ENCODE data around the gene ACER1. TPM values are rescaled to one million over a fixed set of nuclear protein-coding genes. Genes with fewer than 3 reads are reported as not detected.

Gene ACER1, protein sequence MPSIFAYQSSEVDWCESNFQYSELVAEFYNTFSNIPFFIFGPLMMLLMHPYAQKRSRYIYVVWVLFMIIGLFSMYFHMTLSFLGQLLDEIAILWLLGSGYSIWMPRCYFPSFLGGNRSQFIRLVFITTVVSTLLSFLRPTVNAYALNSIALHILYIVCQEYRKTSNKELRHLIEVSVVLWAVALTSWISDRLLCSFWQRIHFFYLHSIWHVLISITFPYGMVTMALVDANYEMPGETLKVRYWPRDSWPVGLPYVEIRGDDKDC
- total RNA-seq (2022; extraction: Qiagen RNA extraction): not detected in 5 replicates

DNA sequence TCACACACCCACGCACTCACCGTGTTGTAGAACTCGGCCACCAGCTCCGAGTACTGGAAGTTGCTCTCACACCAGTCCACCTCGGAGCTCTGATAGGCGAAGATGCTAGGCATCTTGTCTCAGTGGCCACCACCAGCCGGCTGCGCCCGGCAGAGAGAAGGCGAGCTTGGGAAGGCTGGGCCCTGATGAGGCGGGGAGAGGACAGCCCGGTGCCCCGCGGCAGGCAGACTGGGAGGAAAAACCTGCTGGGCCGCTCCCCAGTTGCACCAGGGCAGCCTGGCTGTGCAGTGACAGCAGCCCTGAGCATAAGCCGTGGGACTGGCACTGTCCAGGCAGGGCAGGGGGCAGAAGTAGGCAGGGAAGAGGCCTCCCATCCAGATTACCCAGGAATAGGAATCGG is at the start of gene ACER1:
Gene ACER1, minus strand, starts transcription at position 174 of the 400 bp plus-strand sequence. Its CDS starts 61 bp downstream, at position 113.

DNA sequence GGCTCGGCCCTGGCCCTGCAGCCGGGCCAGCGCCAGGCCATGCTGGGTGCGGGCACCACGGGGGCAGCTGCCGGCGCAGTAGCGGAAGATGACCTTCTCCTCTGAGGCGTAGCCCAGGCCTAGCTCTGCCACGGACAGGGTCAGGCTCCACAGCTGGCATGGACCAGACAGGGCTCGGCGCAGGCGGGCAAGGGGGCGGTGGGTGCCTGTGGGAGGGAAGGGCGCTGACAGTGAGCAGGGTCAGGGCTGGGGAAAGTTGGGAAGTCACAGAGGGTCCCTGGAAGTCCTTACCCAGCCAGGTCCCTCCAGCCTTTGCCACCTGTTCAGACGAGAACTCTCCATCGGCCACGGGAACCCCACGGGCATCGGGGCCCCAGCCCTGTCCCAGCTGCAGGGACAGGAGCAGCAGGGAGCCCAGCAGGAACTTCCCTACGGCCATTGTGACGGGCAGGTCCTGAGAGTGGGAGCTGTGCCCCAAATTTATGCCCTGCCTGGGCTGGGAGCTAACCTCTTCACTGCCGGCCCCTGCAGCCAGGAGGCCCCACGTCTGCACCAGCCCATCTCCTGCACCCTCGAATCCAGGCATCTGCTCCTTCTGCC is 42.1 kb upstream of the ACER1 start, which contains the start of gene PSPN:
Gene PSPN, minus strand, starts transcription at position 523 of the 600 bp plus-strand sequence. Its CDS starts 84 bp downstream, at position 439.

DNA sequence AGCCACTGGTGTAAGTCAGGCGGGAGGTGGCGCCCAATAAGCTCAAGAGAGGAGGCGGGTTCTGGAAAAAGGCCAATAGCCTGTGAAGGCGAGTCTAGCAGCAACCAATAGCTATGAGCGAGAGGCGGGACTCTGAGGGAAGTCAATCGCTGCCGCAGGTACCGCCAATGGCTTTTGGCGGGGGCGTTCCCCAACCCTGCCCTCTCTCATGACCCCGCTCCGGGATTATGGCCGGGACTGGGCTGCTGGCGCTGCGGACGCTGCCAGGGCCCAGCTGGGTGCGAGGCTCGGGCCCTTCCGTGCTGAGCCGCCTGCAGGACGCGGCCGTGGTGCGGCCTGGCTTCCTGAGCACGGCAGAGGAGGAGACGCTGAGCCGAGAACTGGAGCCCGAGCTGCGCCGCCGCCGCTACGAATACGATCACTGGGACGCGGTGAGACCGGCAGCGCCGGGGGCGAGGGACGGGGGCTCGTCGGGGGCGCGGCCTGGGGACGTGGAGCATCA is 39.2 kb upstream of the ACER1 start, which contains the start of gene ALKBH7:
Gene ALKBH7, plus strand, starts transcription at position 201 of the 502 bp plus-strand sequence. Its CDS starts 27 bp downstream, at position 228.

DNA sequence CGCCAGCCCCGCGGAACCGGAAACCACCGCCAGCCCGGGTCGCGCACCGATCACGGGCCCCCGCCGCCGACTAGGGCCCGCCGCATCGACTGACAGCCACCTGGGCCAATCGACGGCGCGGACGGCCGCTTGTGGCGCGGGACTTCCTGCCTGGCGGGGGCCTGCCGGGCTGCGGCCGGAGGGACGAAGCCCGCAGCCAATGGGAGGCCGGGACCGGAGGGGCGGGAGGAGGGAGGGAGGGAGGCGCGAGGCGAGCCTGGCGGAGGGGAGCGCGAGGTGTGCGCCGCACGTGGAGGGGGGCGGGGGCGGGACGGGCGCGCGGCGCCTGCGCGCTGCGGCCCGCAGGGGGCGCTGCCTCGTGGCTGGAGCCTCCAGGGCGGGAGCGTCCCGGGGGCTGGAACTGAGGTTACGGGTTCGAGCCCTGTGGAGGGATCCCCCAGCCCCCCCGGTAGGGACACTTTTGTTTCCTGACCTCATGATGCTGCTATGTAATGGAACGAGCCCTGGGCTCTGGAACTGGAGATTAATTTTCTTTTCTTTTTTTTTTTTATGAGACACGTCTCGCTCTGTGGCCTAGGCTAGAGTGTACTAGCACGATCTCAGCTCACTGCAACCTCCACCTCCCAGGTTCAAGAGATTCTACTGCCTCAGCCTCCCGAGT is 53.4 kb downstream of the ACER1 start, which contains the start of gene MLLT1:
Gene MLLT1, minus strand, starts transcription at position 45 of the 661 bp plus-strand sequence. CDS start 191 bp downstream, outside the sequence.

Other genes with a start within 250 kb of the ACER1 start
- 6.1 to 7.7 TPM (median 7.1 TPM) in 5 replicates for gene RFX2, start 223.1 kb downstream of the ACER1 start, total RNA-seq (2022; extraction: Qiagen RNA extraction)
- gene ACSBG2, start 197.9 kb downstream of the ACER1 start, total RNA-seq (2022; extraction: Qiagen RNA extraction): not detected in 5 replicates
- gene MLLT1, start 53.6 kb downstream of the ACER1 start, total RNA-seq (2022; extraction: Qiagen RNA extraction): 19.5 to 21.6 TPM (median 20.5 TPM) in 5 replicates
- 41.0 to 77.7 TPM (median 72.0 TPM) in 5 replicates for gene CLPP, start 27.9 kb upstream of the ACER1 start, total RNA-seq (2022; extraction: Qiagen RNA extraction)
- gene ALKBH7, start 39.2 kb upstream of the ACER1 start, total RNA-seq (2022; extraction: Qiagen RNA extraction): 14.2 to 39.7 TPM (median 37.3 TPM) in 5 replicates
- 0.46 to 1.0 TPM (median 0.77 TPM) in 5 replicates for gene PSPN, start 42.3 kb upstream of the ACER1 start, total RNA-seq (2022; extraction: Qiagen RNA extraction)
- 53.0 to 62.0 TPM (median 54.9 TPM) in 5 replicates for gene GTF2F1, start 59.6 kb upstream of the ACER1 start, total RNA-seq (2022; extraction: Qiagen RNA extraction)
- gene KHSRP, start 91.2 kb upstream of the ACER1 start, total RNA-seq (2022; extraction: Qiagen RNA extraction): 179 to 222 TPM (median 196 TPM) in 5 replicates
- 0.08 to 0.13 TPM (median 0.12 TPM) in 3 of 5 replicates, not detected in the others for gene SLC25A41, start 100.2 kb upstream of the ACER1 start, total RNA-seq (2022; extraction: Qiagen RNA extraction)
- 17.5 to 20.9 TPM (median 18.9 TPM) in 5 replicates for gene SLC25A23, start 126.2 kb upstream of the ACER1 start, total RNA-seq (2022; extraction: Qiagen RNA extraction)
- gene CRB3, start 130.7 kb upstream of the ACER1 start, total RNA-seq (2022; extraction: Qiagen RNA extraction): 3.1 to 4.6 TPM (median 4.2 TPM) in 5 replicates
- gene DENND1C, start 148.2 kb upstream of the ACER1 start, total RNA-seq (2022; extraction: Qiagen RNA extraction): 0.13 to 0.25 TPM (median 0.21 TPM) in 5 replicates
- 6.0 to 7.4 TPM (median 6.6 TPM) in 5 replicates for gene TUBB4A, start 168.7 kb upstream of the ACER1 start, total RNA-seq (2022; extraction: Qiagen RNA extraction)
- 2.3 to 4.8 TPM (median 4.5 TPM) in 5 replicates for gene TNFSF9, start 197.4 kb upstream of the ACER1 start, total RNA-seq (2022; extraction: Qiagen RNA extraction)

Data from A549 treated with Hydrocortisone at 1 μM for 4 hours (cell line).